Colonic mucosa (tissue), 4 donors: Measurements from ENCODE around the gene LYPD5. TPM values are rescaled to one million over a fixed set of nuclear protein-coding genes. Genes with fewer than 3 reads are reported as not detected.
"Not testable (repeated sequence)": the region's sequence is repeated elsewhere in the genome, so short reads cannot be mapped to it uniquely, and the experiment has no call there.

ENCODE experiments used
- DNase-seq: peaks from one replicate; pipeline ENCODE4 v3.0.0-alpha.2; 2020
- H3K27ac ChIP-seq: fragments of 200-600 bp; one replicate; pipeline ENCODE4 v1.8.0; 2021
- H3K27me3 ChIP-seq: fragments of 200-600 bp; one replicate; pipeline ENCODE4 v1.8.0; 2021
- H3K36me3 ChIP-seq: fragments of 200-600 bp; one replicate; pipeline ENCODE4 v1.8.0; 2021
- H3K4me1 ChIP-seq: fragments of 200-600 bp; one replicate; pipeline ENCODE4 v1.8.0; 2021; ENCODE audit warnings: mild to moderate bottlenecking
- H3K4me3 ChIP-seq: fragments of 200-600 bp; one replicate; pipeline ENCODE4 v1.8.0; 2021
- H3K9ac ChIP-seq, 2 donors: one replicate each; pipeline ENCODE4 v1.7.0; 2013; ENCODE audit warnings: control low read depth in 2 of 2, low read depth in 2 of 2, low read length in 2 of 2
- H3K9me3 ChIP-seq: fragments of 200-600 bp; one replicate; pipeline ENCODE4 v1.8.0; 2021
- intact Hi-C: fragments of 100-400 bp; cut with DNase I; formaldehyde crosslinking; loops from one replicate; pipeline ENCODE4 v1.14.1; 2022
- total RNA-seq, 2 donors: library from RNA; stranded (reverse); fragmentation: NEBNext Ultra II Directional in 1 of 2; extraction: Animal tissue kit (Norgen Biotek cat#: 25700) in 1 of 2; gene quantifications; one replicate each; pipeline ENCODE4 v1.2.1, GENCODE V29; 2021
- TF ChIP-seq, protein P1 (sequence below): fragments of 200-600 bp; IDR thresholded peaks from one replicate; pipeline ENCODE4 v1.8.0; 2022; ENCODE audit warnings: antibody characterized with exemption, mild to moderate bottlenecking
- donor health status: healthy.
- donor health status: DM: no; HTN: no; CAD: no.
- donor health status: DM: no; HTN: no; CAD: no.

LYPD5 gene
- total RNA-seq, 2 donors from 2014 or later: 3.3 to 3.9 TPM

DNA sequence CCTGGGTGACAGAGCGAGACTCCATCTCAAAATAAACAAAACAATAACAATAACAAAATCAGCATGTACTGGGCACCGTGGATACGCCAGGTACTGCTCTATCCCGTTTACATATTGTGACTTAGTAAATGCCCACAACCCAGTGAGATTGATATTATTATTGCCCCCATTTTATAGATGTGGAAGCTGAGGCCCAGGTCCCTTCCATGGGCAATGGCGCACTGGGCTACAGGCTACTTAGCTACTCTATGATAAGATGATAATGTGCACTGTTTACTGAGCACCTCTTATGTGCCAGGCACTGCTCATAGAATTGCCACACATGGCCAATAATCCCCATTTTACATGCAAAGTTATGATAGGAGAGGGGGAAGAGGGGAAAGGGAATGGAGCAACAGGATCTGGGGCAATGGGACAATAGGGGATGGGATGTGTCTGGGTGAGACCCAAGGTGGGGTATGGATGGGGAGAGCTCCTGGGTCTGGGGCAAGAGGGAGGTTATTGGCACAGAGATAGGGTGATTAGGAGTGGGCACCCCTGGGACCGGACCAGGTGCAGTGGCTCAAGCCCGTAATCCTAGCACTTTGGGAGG lies 26.9 kb downstream of the LYPD5 start:
- Histone ChIP-seq H3K27ac (no peak overlapping the region), H3K9ac (peak overlapping the region; percentile 12 to 19), H3K4me3 (no peak overlapping the region), H3K9me3 (no peaks in the 10 kb centered on the region), H3K36me3 (no peaks in the 10 kb centered on the region), H3K4me1 (peaks cover 20% of the 10 kb centered on the region), H3K27me3 (no peaks in the 10 kb centered on the region)
- no peak for DNase-seq
- TF ChIP-seq, protein P1, sequence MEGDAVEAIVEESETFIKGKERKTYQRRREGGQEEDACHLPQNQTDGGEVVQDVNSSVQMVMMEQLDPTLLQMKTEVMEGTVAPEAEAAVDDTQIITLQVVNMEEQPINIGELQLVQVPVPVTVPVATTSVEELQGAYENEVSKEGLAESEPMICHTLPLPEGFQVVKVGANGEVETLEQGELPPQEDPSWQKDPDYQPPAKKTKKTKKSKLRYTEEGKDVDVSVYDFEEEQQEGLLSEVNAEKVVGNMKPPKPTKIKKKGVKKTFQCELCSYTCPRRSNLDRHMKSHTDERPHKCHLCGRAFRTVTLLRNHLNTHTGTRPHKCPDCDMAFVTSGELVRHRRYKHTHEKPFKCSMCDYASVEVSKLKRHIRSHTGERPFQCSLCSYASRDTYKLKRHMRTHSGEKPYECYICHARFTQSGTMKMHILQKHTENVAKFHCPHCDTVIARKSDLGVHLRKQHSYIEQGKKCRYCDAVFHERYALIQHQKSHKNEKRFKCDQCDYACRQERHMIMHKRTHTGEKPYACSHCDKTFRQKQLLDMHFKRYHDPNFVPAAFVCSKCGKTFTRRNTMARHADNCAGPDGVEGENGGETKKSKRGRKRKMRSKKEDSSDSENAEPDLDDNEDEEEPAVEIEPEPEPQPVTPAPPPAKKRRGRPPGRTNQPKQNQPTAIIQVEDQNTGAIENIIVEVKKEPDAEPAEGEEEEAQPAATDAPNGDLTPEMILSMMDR: no peak
- intact Hi-C loops: no loop called here

GRCh38 chr19:43774940-43775258 lies 27.3 kb downstream of the LYPD5 start:
- H3K27me3 ChIP-seq, DNase-seq, H3K36me3 ChIP-seq, H3K4me3 ChIP-seq, H3K9me3 ChIP-seq, intact Hi-C loops, H3K27ac ChIP-seq: not testable (repeated sequence)
- peaks cover 23% of the 10 kb centered on the region for H3K4me1 ChIP-seq
- H3K9ac ChIP-seq: peak overlapping the region in 1 of 2 donors; percentile 63

DNA sequence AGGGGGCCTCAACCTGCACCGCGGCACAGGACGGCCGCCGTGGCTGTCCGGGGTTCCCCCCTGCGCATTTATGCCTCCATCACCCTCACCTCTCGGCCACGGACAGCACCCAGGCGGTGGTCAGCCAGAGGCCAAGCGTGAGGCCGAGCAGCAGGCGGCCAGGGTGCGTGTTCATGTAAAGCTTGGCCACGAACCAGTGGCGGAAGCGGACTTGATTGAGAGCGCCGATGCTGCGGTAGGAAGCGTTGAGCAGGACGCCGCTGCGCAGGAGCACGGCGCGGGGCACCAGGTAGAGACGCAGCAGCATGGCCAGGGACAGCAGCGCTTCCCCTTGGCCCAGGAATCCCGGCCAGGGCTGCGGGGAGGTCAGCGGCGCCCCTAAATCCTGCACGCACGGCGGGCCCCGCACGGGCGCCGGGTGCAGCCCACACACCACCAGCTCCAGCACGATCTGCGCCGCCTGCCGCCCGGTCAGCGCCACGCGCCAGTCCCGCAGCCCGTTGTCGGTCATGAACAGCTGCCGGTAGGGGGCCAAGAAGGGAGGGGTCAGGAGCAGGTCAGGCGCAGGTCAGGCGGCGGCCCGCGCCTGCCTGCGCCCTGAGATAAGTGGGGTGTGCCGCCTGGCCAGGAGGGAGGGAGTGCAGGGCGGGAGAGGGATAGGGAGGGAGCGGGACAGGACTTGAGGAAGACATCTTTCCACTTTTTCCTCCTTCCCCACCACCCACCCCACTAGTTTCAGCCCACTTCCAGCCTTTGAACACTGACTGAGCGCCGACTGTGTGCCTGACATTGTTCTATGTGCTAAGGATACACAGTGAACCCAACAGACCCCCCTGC lies 27.9 kb downstream of the LYPD5 start:
- no peaks in the 10 kb centered on the region for H3K27me3 ChIP-seq
- TF ChIP-seq, protein P1: peak; percentile 28
- peak overlapping the region; percentile 55 to 63 for H3K9ac ChIP-seq
- no peaks in the 10 kb centered on the region for H3K9me3 ChIP-seq
- no peak overlapping the region for H3K27ac ChIP-seq
- no peaks in the 10 kb centered on the region for H3K36me3 ChIP-seq
- H3K4me1 ChIP-seq: peaks cover 25% of the 10 kb centered on the region
- no peak overlapping the region for H3K4me3 ChIP-seq
- intact Hi-C loops: no loop called here
- DNase-seq: peak; percentile 83

DNA sequence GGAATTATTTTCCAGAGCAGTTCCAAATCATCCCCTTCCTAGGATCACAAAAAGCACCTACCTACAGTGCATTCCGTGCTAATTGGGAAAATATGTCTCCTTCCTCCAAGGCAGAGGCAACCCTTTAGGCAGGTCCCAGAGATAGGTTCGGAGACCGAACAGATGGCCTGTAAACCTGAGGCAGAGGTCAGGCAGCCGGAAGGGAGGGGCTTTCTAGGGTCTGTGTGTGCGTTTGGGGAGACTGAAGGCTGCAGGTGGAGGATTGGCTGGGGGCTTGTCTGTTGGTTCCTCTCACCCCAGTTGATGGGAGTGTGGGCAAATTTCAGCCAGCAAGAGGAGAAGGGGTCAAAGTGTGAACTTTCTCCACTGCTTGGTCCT lies 28.5 kb downstream of the LYPD5 start:
- TF ChIP-seq, protein P1: no peak
- no peak overlapping the region for H3K4me3 ChIP-seq
- no peak overlapping the region for H3K27ac ChIP-seq
- no peaks in the 10 kb centered on the region for H3K36me3 ChIP-seq
- H3K9me3 ChIP-seq: no peaks in the 10 kb centered on the region
- peaks cover 23% of the 10 kb centered on the region for H3K4me1 ChIP-seq
- no peaks in the 10 kb centered on the region for H3K27me3 ChIP-seq
- DNase-seq: no peak
- peak overlapping the region in 1 of 2 donors; percentile 55 for H3K9ac ChIP-seq
- intact Hi-C loops: no loop called here

- peak overlapping the region; percentile 54 for H3K27ac ChIP-seq
- no peaks in the 10 kb centered on the region for H3K9me3 ChIP-seq
- H3K4me3 ChIP-seq: no peak overlapping the region
- peaks cover 44% of the 10 kb centered on the region for H3K4me1 ChIP-seq
- peak overlapping the region; percentile 30 to 65 for H3K9ac ChIP-seq
- no peaks in the 10 kb centered on the region for H3K36me3 ChIP-seq
- DNase-seq: no peak
- intact Hi-C loops: no loop called here
- TF ChIP-seq, protein P1: no peak
- H3K27me3 ChIP-seq: no peaks in the 10 kb centered on the region
Observed at GRCh38 chr19:43769256-43769655, 33.0 kb downstream of the LYPD5 start.
